CD4-positive, CD25-positive, alpha-beta regulatory T cell (primary cell): ENCODE measurements around the gene NME3. TPM values are rescaled to one million over a fixed set of nuclear protein-coding genes. Genes with fewer than 3 reads are reported as not detected.
A peak's percentile ranks its signal among the peaks of the same experiment; 100 is the strongest.

Experiments used
- ATAC-seq, 2 donors: fragments of 150-1000 bp; cut with Tn5 transposase; one replicate each; pipeline ENCODE4 v1.10.0; 2021; ENCODE audit warnings: low read depth in 2 of 2, moderate number of reproducible peaks in 2 of 2, moderate library complexity in 1 of 2
- DNase-seq, 3 donors: peaks; one replicate each; pipeline versions ENCODE4 v3.0.0 to v3.0.0-alpha.2; 2012 to 2022; ENCODE audit warnings: mixed read lengths in 1 of 3
- H3K27ac ChIP-seq: one replicate; pipeline ENCODE4 v1.7.0; 2013; ENCODE audit warnings: mild to moderate bottlenecking, low read length; ENCODE audit not compliant: insufficient read depth, poor library complexity, severe bottlenecking
- H3K27me3 ChIP-seq: one replicate; pipeline ENCODE4 v1.7.0; 2013; ENCODE audit warnings: low read length; ENCODE audit not compliant: control insufficient read depth, insufficient read depth
- H3K36me3 ChIP-seq: one replicate; pipeline ENCODE4 v1.7.0; 2013; ENCODE audit warnings: mild to moderate bottlenecking, low read length, moderate library complexity; ENCODE audit not compliant: control insufficient read depth, insufficient read depth
- H3K4me1 ChIP-seq: 2 replicates; pipeline ENCODE4 v1.7.0; 2013; ENCODE audit warnings: mild to moderate bottlenecking, low read length; ENCODE audit not compliant: insufficient read depth, control insufficient read depth, poor library complexity, severe bottlenecking
- H3K4me3 ChIP-seq: one replicate; pipeline ENCODE4 v1.7.0; 2013; ENCODE audit warnings: low read depth, mild to moderate bottlenecking, low read length, moderate library complexity
- H3K9me3 ChIP-seq, 2 experiments: 1 replicate in 1 of 2; 2 replicates in 1 of 2; pipeline ENCODE4 v1.7.0; 2013; ENCODE audit warnings: low read length in 2 of 2, mild to moderate bottlenecking in 1 of 2, moderate library complexity in 1 of 2; ENCODE audit not compliant: control insufficient read depth in 2 of 2
- H3K27ac Mint-ChIP-seq, 3 donors: one replicate each; pipeline ENCODE4 v1.8.0; 2020 to 2022; ENCODE audit warnings: mild to moderate bottlenecking in 3 of 3, mixed read lengths in 3 of 3, moderate library complexity in 2 of 3
- H3K27me3 Mint-ChIP-seq: one replicate; pipeline ENCODE4 v1.8.0; 2022; ENCODE audit warnings: mild to moderate bottlenecking, mixed read lengths
- H3K36me3 Mint-ChIP-seq: one replicate; pipeline ENCODE4 v1.8.0; 2020; ENCODE audit warnings: mixed read lengths
- H3K4me1 Mint-ChIP-seq, 4 donors: one replicate each; pipeline ENCODE4 v1.8.0; 2020 to 2022; ENCODE audit warnings: mixed read lengths in 4 of 4, mild to moderate bottlenecking in 1 of 4
- H3K4me3 Mint-ChIP-seq, 4 donors: one replicate each; pipeline ENCODE4 v1.8.0; 2020 to 2022; ENCODE audit warnings: mild to moderate bottlenecking in 4 of 4, mixed read lengths in 4 of 4, moderate library complexity in 3 of 4
- H3K9me3 Mint-ChIP-seq, 7 donors: one replicate each; pipeline ENCODE4 v1.8.0; 2020 to 2022; ENCODE audit warnings: mixed read lengths in 7 of 7, mild to moderate bottlenecking in 3 of 7, moderate library complexity in 2 of 7
- polyA plus RNA-seq, 4 donors: library from polyadenylated mRNA; unstranded; fragments of 300-500 nt; fragmentation: Illumina TruSeq; gene quantifications; one replicate each; pipeline ENCODE4 v1.2.3, GENCODE V29; 2021
- total RNA-seq: library from RNA; stranded (reverse); gene quantifications from one replicate; pipeline ENCODE4 v1.2.3, GENCODE V29; 2022

Gene NME3
- total and polyA plus RNA-seq, 5 donors from 2014 or later: 45.1 to 101 (median 74.7) TPM

- no peak overlapping the region for H3K4me3 ChIP-seq
- H3K4me1 Mint-ChIP-seq: peaks cover 0 to 27% (median 8%) of the 10 kb centered on the region in 4 donors
- H3K36me3 Mint-ChIP-seq: peaks cover 4% of the 10 kb centered on the region
- H3K27ac Mint-ChIP-seq: no peak overlapping the region
- H3K9me3 Mint-ChIP-seq: no peaks in the 10 kb centered on the region
- no peaks in the 10 kb centered on the region for H3K27me3 Mint-ChIP-seq
- H3K36me3 ChIP-seq: peaks cover 20% of the 10 kb centered on the region
- H3K4me1 ChIP-seq: peaks cover 26% of the 10 kb centered on the region
- ATAC-seq: no peak
- H3K27ac ChIP-seq: no peak overlapping the region
- DNase-seq: no peak
- H3K4me3 Mint-ChIP-seq: no peak overlapping the region
- H3K27me3 ChIP-seq: no peaks in the 10 kb centered on the region
- H3K9me3 ChIP-seq: no peaks in the 10 kb centered on the region
Observed at GRCh38 chr16:1787322-1788094, 16.2 kb upstream of the NME3 start.

DNA sequence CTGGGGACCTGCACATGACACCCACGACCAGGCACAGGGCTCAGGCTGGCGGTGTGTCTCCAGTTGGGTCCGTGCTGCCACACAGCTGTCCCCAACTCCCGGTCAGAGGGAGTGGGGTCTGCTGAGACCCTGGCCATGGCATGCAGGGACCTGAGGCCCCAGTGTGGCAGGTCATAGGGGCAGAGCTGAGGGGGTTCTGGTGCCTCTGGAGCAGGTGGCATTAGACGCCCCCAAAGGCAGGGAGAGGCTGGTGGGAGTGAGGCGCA lies 15.6 kb upstream of the NME3 start:
- H3K9me3 ChIP-seq: no peaks in the 10 kb centered on the region
- Mint-ChIP-seq H3K36me3 (peaks cover 4% of the 10 kb centered on the region), H3K4me3 (no peak overlapping the region), H3K27me3 (no peaks in the 10 kb centered on the region), H3K4me1 (peaks cover 0 to 28% (median 8%) of the 10 kb centered on the region in 4 donors), H3K27ac (no peak overlapping the region), H3K9me3 (no peaks in the 10 kb centered on the region)
- no peak for ATAC-seq
- peaks cover 20% of the 10 kb centered on the region for H3K36me3 ChIP-seq
- no peaks in the 10 kb centered on the region for H3K27me3 ChIP-seq
- no peak for DNase-seq
- peaks cover 27% of the 10 kb centered on the region for H3K4me1 ChIP-seq
- no peak overlapping the region for H3K27ac ChIP-seq
- no peak overlapping the region for H3K4me3 ChIP-seq

DNA sequence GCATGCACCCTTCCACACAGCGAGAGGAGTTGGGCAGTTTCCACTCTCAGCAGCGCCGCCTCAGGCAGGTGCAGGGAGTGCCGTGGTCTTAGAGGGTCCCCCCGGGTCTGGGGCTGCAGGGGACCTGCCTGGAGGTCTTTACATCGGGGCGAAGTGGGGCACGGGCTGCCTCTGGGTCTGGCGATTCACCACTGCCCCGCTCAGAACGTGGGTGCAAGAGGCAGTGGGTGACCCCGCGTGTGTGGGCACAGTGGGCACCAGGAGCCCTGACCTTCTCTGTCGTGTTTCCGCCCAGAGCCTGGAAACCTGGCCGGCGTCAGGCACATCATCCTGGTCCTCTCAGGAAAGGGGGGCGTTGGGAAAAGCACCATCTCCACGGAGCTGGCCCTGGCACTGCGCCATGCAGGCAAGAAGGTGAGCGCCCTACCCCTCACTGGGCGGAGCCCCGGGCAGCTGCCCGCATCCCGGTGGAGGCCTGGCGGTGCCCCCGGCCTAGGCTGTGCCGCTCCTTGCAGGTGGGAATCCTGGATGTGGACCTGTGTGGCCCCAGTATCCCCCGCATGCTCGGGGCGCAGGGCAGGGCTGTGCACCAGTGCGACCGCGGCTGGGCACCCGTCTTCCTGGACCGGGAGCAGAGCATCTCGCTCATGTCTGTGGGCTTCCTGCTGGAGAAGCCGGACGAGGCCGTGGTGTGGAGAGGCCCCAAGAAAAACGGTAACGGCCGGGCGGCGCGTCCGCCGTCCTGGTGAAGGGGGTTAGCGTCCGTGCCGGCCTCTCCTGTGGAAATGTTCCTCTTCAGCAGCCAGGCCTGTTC lies 15.1 kb upstream of the NME3 start:
- no peak overlapping the region for H3K4me3 ChIP-seq
- Mint-ChIP-seq H3K27ac (no peak overlapping the region), H3K4me3 (no peak overlapping the region), H3K9me3 (no peaks in the 10 kb centered on the region), H3K36me3 (peaks cover 4% of the 10 kb centered on the region), H3K27me3 (no peaks in the 10 kb centered on the region), H3K4me1 (peaks cover 0 to 33% (median 9%) of the 10 kb centered on the region in 4 donors)
- no peaks in the 10 kb centered on the region for H3K9me3 ChIP-seq
- DNase-seq: no peak
- H3K4me1 ChIP-seq: peaks cover 32% of the 10 kb centered on the region
- peaks cover 20% of the 10 kb centered on the region for H3K36me3 ChIP-seq
- H3K27ac ChIP-seq: no peak overlapping the region
- no peaks in the 10 kb centered on the region for H3K27me3 ChIP-seq
- ATAC-seq: no peak

GRCh38 chr16:1785846-1786170 lies 14.5 kb upstream of the NME3 start:
- DNase-seq (no peak), ATAC-seq (no peak)
- H3K4me1 ChIP-seq: peaks cover 39% of the 10 kb centered on the region

DNA sequence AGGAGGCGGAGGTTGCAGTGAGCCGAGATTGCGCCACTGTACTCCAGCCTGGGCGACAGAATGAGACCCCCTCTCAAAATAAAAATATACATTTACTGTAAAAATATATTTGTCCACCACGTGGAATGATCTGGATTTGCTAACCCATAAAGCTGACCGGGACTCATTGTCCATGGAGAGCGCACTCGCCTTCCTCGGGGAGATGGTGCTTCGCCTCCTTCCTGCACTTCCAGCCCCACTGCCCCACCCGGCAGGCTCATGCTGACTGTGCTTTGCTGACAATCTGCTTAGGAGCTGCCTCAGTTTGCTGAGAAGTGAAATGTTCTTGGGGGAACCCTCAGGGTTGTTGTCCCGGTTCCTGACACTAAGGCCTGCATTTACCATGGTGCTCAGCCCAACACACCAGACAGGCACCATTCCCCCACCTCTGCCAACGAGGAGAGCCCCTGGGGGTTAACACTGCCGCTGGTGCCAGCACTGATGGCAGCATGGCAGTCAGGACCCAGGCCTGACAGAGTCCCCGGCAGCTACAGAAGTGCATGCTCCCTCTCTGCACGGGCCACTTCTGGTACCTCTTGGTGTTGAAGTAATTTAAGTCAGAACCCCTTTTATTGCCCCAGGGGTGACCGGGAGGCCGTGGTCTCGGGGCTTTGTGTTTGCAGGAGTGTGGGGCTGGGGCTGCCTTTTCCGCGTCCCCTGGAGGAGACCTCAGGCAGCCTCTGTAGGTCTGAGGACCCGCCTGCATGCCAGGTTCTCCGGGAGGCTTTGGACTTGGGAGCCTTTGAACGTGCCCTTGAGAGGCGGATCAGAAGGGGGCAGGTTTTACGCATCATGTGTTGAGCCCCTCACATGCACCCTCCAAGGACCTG lies 13.9 kb upstream of the NME3 start:
- no peak for DNase-seq
- Histone ChIP-seq H3K27ac (no peak overlapping the region), H3K27me3 (no peaks in the 10 kb centered on the region), H3K4me3 (no peak overlapping the region), H3K9me3 (no peaks in the 10 kb centered on the region), H3K36me3 (peaks cover 22% of the 10 kb centered on the region), H3K4me1 (peaks cover 39% of the 10 kb centered on the region)
- no peak for ATAC-seq
- Mint-ChIP-seq H3K4me3 (peak overlapping the region; percentile 51 to 73 (median 64)), H3K36me3 (peaks cover 4% of the 10 kb centered on the region), H3K27ac (no peak overlapping the region), H3K9me3 (no peaks in the 10 kb centered on the region), H3K27me3 (no peaks in the 10 kb centered on the region), H3K4me1 (peaks cover 0 to 40% (median 9%) of the 10 kb centered on the region in 4 donors)

More at GRCh38 chr16:1785846-1786170, 14.5 kb upstream of the NME3 start:
- Histone ChIP-seq H3K9me3 (no peaks in the 10 kb centered on the region), H3K4me3 (no peak overlapping the region), H3K36me3 (peaks cover 20% of the 10 kb centered on the region), H3K27me3 (no peaks in the 10 kb centered on the region), H3K27ac (no peak overlapping the region)
- Mint-ChIP-seq H3K27ac (no peak overlapping the region), H3K36me3 (peaks cover 4% of the 10 kb centered on the region), H3K4me3 (peak overlapping the region in 1 of 4 donors; percentile 7), H3K9me3 (no peaks in the 10 kb centered on the region), H3K27me3 (no peaks in the 10 kb centered on the region), H3K4me1 (peaks cover 0 to 39% (median 9%) of the 10 kb centered on the region in 4 donors)

DNA sequence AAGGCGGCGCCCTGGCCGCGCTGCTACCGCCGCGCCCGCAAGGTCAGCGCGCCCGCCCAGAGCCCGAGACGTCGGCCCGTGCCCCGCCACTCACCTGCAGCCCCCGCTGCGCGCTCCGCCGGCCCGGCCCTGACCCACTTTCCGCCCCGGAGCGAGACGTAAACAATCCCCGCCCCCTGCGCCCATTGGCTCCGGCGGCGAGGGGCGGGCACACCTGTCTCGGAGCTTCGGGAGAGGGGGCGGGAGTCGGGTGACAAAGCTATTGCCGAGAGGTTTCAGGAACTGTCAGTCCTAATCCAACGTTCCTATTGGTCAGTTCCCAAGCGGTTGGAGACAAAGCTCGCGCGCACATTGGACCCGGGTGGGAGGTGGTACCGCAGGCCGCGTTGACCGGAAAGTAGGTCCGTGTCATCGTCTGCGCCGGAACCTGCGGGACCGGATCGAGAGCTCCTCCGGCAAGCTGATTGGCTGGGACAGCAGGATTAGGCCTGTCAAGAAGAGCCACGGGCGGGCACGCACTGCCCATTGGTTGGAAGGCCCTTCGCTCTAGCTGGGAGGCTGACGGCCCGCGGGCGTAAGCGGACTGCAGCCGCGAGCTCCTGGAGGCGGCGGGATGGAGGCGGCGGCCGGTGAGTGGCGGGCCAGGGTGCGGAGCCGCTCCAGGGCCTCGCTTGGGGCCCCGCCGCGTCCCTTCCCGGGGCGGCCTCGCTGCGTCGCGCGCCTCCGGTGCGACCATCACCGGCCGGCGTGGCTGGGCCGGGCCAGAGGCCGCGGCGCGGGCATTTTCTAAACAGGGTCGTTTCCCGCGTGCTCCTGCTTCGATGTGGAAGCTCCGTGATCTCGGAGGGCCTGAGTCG lies 11.3 kb upstream of the NME3 start, which contains the start of the genes NUBP2 and SPSB3:
Gene NUBP2 (plus strand): TSS at position 553 of the 857 bp plus-strand sequence. CDS start 61 bp downstream, at position 614.
Gene SPSB3 (minus strand): TSS at position 164 of the 857 bp plus-strand sequence. CDS start 1,088 bp downstream, outside the sequence.
- no peaks in the 10 kb centered on the region for H3K27me3 ChIP-seq
- peak; percentile 88 to 89 for ATAC-seq
- H3K36me3 ChIP-seq: peaks cover 17% of the 10 kb centered on the region
- no peaks in the 10 kb centered on the region for H3K9me3 ChIP-seq
- peak within 1 kb of the TSS; percentile 93 to 96 (median 95) for H3K4me3 Mint-ChIP-seq
- peak within 1 kb of the TSS; percentile 78 for H3K4me3 ChIP-seq
- peaks cover 0 to 39% (median 6%) of the 10 kb centered on the region in 4 donors for H3K4me1 Mint-ChIP-seq
- peak; percentile 98 to 100 (median 99) for DNase-seq
- H3K27ac ChIP-seq: peak within 1 kb of the TSS; percentile 74
- peaks cover 39% of the 10 kb centered on the region for H3K4me1 ChIP-seq
- H3K27ac Mint-ChIP-seq: peak within 1 kb of the TSS; percentile 87 to 95 (median 94)
- H3K36me3 Mint-ChIP-seq: no peaks in the 10 kb centered on the region
- no peaks in the 10 kb centered on the region for H3K9me3 Mint-ChIP-seq
- no peaks in the 10 kb centered on the region for H3K27me3 Mint-ChIP-seq
